ENCODE data around the gene MARCHF10. TPM values are rescaled to one million over a fixed set of nuclear protein-coding genes. Genes with fewer than 3 reads are reported as not detected.

The MARCHF10 gene
- total and polyA plus RNA-seq, 9 of the 15 experiments (the other 6 are each of a cell fraction or from before 2014, with no cell fraction given), result not detected

- TF ChIP-seq GTF2F1 (IDR thresholded peaks at IDR 0.05; ENCODE audit: low read depth, low read length), result no peak
- TF ChIP-seq PPARD (CRISPR knock-in tag; IDR thresholded peaks at IDR 0.05), result no peak
- no peak for TF ChIP-seq POLR2AphosphoS5 (IDR thresholded peaks at IDR 0.05; ENCODE audit: control insufficient read depth, insufficient read depth, low read depth, low read length)
- TF ChIP-seq FOXM1 (IDR thresholded peaks at IDR 0.05; ENCODE audit: low read depth), result no peak
- no peak for TF ChIP-seq FOXM1 (CRISPR knock-in tag; IDR thresholded peaks at IDR 0.05; ENCODE audit: low read depth)
- TF ChIP-seq NFRKB (IDR thresholded peaks at IDR 0.05; ENCODE audit: low read depth), result no peak
- TF ChIP-seq ZBTB9 (CRISPR knock-in tag; IDR thresholded peaks at IDR 0.05), result no peak
- TF ChIP-seq PATZ1 (CRISPR knock-in tag; IDR thresholded peaks at IDR 0.05; ENCODE audit: borderline replicate concordance), result no peak
- TF ChIP-seq ZNF445 (CRISPR knock-in tag; IDR thresholded peaks at IDR 0.05; ENCODE audit: low read depth), result no peak
- Histone ChIP-seq H3K9ac (ENCODE audit: insufficient read depth in 1 of 2, low read depth in 2 of 2, low read length in 2 of 2) (no peak overlapping the region), H3K4me2 (ENCODE audit: insufficient read depth, low read length) (no peak overlapping the region), H2AFZ (ENCODE audit: low read depth, low read length) (no peak overlapping the region), H3K27ac (ENCODE audit: extremely low read depth, low read depth, low read length) (no peak overlapping the region), H3K9me3 (replicated peaks; ENCODE audit: control insufficient read depth, insufficient read depth, low read depth, low read length) (no peaks in the 10 kb centered on the region), H3K36me3 (ENCODE audit: control insufficient read depth, insufficient read depth, low read length) (no peaks in the 10 kb centered on the region), H3K9me1 (ENCODE audit: control insufficient read depth, insufficient read depth, low read length) (no peaks in the 10 kb centered on the region), H3K27me3 (ENCODE audit: control insufficient read depth in 2 of 2, insufficient read depth in 2 of 2, low read length in 2 of 2) (peaks cover 49 to 60% of the 10 kb centered on the region in 2 experiments), H3K4me3 (no peak overlapping the region), H4K20me1 (replicated peaks; ENCODE audit: control insufficient read depth, insufficient read depth, low read length) (peaks cover 4% of the 10 kb centered on the region; the same call in 1 of the 2 replicates), H3K79me2 (ENCODE audit: control insufficient read depth, insufficient read depth, low read length) (no peaks in the 10 kb centered on the region), H3K4me1 (replicated peaks in 1 of 2; ENCODE audit: control insufficient read depth in 2 of 2, insufficient read depth in 2 of 2, low read length in 2 of 2) (no peaks in the 10 kb centered on the region; a peak in 1 of 5 replicates)
- in situ Hi-C loops (cut with MboI), result no loop called here
- ChIA-PET CTCF (ENCODE audit: low intra/inter-chr PET ratio) (no interaction called here), POLR2A (interaction anchor here (0.7 kb wide), 1 partner anchor 317 kb away, joined by 3 read pairs; no protein-coding TSS in a partner anchor)
- no TSS peak for BruUV-seq (replicated peaks)
- WGBS (ENCODE audit: insufficient coverage, low coverage, missing lambda C conversion rate), result 5% methylated on average over 12 of the region's 12 CpGs
- FAIRE-seq (no peak), ATAC-seq (no peak), DNase-seq (ENCODE audit: extremely low read depth in 1 of 4, low spot score in 3 of 4) (no peak)
- intact Hi-C loops (cut with micrococcal nuclease), result no loop called here
Measured at GRCh38 chr17:62760059-62760944, 47.8 kb downstream of the MARCHF10 start.

Measured in K562 (cell line).